Tibial artery (tissue), 4 donors: ENCODE results near the gene MLXIPL.
"Not testable (repeated sequence)": the region's sequence is repeated elsewhere in the genome, so short reads cannot be mapped to it uniquely, and the experiment has no call there.

Experiments
- DNase-seq, 2 donors: peaks; one replicate each; pipeline ENCODE4 v3.0.0-alpha.2; 2019
- H3K27ac ChIP-seq, 2 donors: fragments of 200-600 bp; sonication (generic) in 1 of 2; 1 replicate in 1 of 2; 2 replicates in 1 of 2; pipeline ENCODE4 v1.5.1; 2018 to 2019; ENCODE audit warnings: mild to moderate bottlenecking in 1 of 2
- H3K27me3 ChIP-seq, 2 donors: fragments of 200-600 bp; sonication (generic) in 1 of 2; one replicate each; pipeline versions ENCODE4 v1.5.1 to v1.6.0; 2016 to 2019
- H3K36me3 ChIP-seq, 3 donors: fragments of 200-600 bp; sonication (generic) in 2 of 3; one replicate each; pipeline ENCODE4 v1.5.1; 2016 to 2019; ENCODE audit warnings: mild to moderate bottlenecking in 2 of 3
- H3K4me1 ChIP-seq, 4 donors: fragments of 200-600 bp; sonication (generic) in 2 of 4; 1 replicate in 3 of 4; 2 replicates in 1 of 4; pipeline ENCODE4 v1.5.1; 2016 to 2019
- H3K4me3 ChIP-seq, 2 donors: fragments of 200-600 bp; sonication (generic) in 1 of 2; 1 replicate in 1 of 2; 2 replicates in 1 of 2; pipeline ENCODE4 v1.5.1; 2018 to 2019; ENCODE audit warnings: mild to moderate bottlenecking in 2 of 2
- H3K9me3 ChIP-seq, 3 donors: fragments of 200-600 bp; sonication (generic) in 1 of 3; one replicate each; pipeline ENCODE4 v1.5.1; 2016 to 2019
- intact Hi-C: fragments of 100-400 bp; cut with DNase I; formaldehyde crosslinking; loops from one replicate; pipeline ENCODE4 v1.15.0; 2023; ENCODE audit warnings: low total_unique reads
- TF ChIP-seq, protein P1 (sequence below), 2 experiments: fragments of 200-600 bp in 1 of 2; fragments of 450-650 bp in 1 of 2; IDR thresholded peaks; one replicate each; pipeline ENCODE4 v1.5.1; 2017 to 2019; ENCODE audit warnings: antibody characterized with exemption in 2 of 2, mild to moderate bottlenecking in 1 of 2, moderate library complexity in 1 of 2

MLXIPL gene

DNA sequence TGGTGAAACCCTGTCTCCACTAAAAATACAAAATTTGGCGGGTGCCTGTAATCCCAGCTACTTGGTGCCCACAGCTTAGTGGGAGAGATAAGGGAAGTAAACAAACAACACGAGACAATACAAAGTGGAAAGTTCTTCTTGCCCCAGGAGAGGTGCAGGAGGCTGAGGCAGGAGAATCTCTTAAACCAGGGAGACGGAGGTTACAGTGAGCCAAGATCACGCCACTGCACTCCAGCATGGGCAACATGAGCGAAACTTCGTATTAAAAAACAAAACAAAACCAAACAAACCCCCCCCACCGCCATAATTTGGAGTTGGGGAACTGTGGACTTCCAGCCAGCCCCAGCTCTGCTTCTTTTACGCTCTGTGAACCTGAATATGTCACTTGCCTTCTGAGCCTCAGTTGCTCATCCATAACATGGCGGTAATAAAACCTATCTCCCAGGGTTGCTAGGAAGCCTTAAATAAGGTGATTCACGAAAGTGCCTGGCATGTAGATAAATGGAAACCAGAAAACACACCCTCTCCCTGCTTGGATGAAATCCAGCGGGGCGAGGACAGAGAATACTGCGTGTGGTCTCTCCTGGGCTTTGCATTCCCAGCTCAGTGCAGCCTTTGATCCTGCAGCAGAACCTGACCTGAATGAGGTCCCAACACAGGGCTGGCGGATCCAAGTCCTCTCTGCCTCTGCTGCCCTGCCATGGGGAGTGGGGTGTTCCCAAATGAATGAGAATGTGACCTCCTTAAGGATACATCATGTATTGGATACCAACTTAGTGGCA, 10.2 kb downstream of the MLXIPL start:
- DNase-seq, result no peak
- intact Hi-C loops, result loop anchor here (5.0 kb wide), 1 partner anchor 53 kb away; the partner anchor contains the start of gene VPS37D
- Histone ChIP-seq H3K36me3 (no peaks in the 10 kb centered on the region), H3K27ac (no peak overlapping the region), H3K9me3 (no peaks in the 10 kb centered on the region), H3K27me3 (peaks cover 0 to 58% of the 10 kb centered on the region in 2 donors), H3K4me3 (no peak overlapping the region), H3K4me1 (no peaks in the 10 kb centered on the region)
- TF ChIP-seq, protein P1, sequence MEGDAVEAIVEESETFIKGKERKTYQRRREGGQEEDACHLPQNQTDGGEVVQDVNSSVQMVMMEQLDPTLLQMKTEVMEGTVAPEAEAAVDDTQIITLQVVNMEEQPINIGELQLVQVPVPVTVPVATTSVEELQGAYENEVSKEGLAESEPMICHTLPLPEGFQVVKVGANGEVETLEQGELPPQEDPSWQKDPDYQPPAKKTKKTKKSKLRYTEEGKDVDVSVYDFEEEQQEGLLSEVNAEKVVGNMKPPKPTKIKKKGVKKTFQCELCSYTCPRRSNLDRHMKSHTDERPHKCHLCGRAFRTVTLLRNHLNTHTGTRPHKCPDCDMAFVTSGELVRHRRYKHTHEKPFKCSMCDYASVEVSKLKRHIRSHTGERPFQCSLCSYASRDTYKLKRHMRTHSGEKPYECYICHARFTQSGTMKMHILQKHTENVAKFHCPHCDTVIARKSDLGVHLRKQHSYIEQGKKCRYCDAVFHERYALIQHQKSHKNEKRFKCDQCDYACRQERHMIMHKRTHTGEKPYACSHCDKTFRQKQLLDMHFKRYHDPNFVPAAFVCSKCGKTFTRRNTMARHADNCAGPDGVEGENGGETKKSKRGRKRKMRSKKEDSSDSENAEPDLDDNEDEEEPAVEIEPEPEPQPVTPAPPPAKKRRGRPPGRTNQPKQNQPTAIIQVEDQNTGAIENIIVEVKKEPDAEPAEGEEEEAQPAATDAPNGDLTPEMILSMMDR (IDR thresholded peaks at IDR 0.05), result no peak

DNA sequence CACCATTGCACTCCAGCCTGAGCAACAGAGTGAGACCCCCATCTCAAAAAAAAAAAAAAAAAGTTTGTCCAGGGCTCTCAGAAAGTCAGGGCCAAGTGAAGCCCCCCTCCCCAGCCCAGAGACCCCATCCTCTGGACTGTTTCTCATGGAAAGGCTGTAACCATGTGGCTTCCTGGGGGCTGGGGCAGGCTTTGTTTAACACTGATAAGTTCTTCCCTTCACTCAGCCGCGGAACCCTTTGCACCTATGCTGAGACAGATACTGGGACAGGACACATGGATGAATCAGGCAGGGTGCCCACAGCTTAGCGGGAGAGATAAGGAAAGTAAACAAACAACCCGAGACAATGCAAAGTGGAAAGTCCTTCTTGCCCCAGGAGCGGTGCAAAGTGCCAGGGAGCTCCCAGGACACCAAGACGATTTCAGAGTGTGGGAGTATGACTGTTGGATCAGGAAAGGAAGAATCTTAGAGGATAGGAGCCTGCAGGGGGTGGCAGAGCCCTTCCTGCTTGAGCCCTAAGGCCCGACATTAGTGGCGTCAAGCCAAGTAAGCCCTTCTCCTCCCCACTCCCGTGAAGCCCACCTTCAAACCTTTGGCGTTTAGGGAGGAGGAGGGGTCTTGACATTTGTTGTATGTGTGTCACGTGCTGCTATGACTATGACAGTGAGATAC, 11.6 kb downstream of the MLXIPL start:
- peaks cover 0 to 51% of the 10 kb centered on the region in 2 donors for H3K27me3 ChIP-seq
- no peak for DNase-seq

DNA sequence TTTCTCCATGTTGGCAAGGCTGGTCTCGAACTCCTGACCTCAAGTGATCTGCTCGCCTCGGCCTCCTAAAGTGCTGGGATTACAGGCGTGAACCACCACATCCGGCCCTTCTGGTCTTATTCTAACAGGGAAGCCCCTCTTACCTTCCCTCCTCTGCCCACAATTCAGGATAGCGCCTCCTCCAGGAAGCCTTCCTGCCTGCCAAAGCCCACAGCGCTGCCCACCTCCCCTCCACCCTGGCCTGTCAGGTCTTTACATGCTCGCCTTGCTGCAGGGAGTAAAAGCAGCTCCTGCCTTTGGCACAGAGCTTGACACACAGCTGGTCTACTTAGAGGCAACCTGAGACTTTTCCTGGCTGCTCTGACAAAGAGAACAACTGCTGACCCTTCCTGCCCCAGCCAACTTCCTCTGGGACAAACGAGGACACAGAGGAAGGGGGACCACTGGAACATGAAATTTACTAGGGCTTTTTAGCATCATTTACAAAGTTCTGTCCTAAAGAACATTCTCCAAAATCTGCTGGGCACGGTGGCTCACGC, 13.2 kb downstream of the MLXIPL start:
- H3K27ac ChIP-seq, result no peak overlapping the region

More for the DNA sequence above, 11.6 kb downstream of the MLXIPL start:
- Histone ChIP-seq H3K9me3 (no peaks in the 10 kb centered on the region), H3K27ac (no peak overlapping the region), H3K4me3 (no peak overlapping the region), H3K36me3 (no peaks in the 10 kb centered on the region), H3K4me1 (no peaks in the 10 kb centered on the region)
- intact Hi-C loops, result loop anchor here (5.0 kb wide), 1 partner anchor 55 kb away; the partner anchor contains the start of gene VPS37D
- TF ChIP-seq, protein P1 (IDR thresholded peaks at IDR 0.05), result no peak

DNA sequence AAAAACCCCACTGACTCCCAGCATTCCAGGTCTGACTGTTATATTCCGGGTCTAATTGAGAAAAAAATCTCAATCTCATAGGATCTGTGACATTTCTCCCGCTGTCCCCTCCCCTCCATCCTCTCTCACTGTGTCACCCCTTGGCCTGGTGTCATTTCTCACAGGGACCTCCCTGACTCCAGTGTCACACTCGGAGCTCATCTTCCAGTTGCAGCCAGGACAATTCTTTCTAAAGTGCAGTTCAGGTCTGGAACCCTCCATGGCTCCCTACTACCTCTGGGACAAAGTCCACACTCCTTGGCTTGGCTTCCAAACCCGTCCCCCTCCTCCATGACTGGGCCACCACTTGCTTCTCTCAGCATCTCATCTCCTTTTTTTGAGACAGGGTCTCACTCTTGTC, 14.2 kb downstream of the MLXIPL start:
- intact Hi-C loops, result loop anchor here (5.0 kb wide), 1 partner anchor 57 kb away; the partner anchor contains the start of gene VPS37D
- Histone ChIP-seq H3K27ac (no peak overlapping the region), H3K9me3 (no peaks in the 10 kb centered on the region), H3K27me3 (peaks cover 0 to 65% of the 10 kb centered on the region in 2 donors), H3K4me1 (peaks cover 0 to 7% (median 3%) of the 10 kb centered on the region in 4 donors), H3K36me3 (no peaks in the 10 kb centered on the region), H3K4me3 (no peak overlapping the region)
- DNase-seq, result no peak
- TF ChIP-seq, protein P1 (IDR thresholded peaks at IDR 0.05), result no peak

More for the DNA sequence above, 13.2 kb downstream of the MLXIPL start:
- DNase-seq, result no peak
- intact Hi-C loops, result loop anchor here (5.0 kb wide), 1 partner anchor 56 kb away; the partner anchor contains the start of gene VPS37D
- Histone ChIP-seq H3K36me3 (no peaks in the 10 kb centered on the region), H3K4me1 (peaks cover 0 to 7% (median 3%) of the 10 kb centered on the region in 4 donors), H3K27me3 (peaks cover 0 to 63% of the 10 kb centered on the region in 2 donors), H3K4me3 (no peak overlapping the region), H3K9me3 (no peaks in the 10 kb centered on the region)
- TF ChIP-seq, protein P1 (IDR thresholded peaks at IDR 0.05), result no peak

DNA sequence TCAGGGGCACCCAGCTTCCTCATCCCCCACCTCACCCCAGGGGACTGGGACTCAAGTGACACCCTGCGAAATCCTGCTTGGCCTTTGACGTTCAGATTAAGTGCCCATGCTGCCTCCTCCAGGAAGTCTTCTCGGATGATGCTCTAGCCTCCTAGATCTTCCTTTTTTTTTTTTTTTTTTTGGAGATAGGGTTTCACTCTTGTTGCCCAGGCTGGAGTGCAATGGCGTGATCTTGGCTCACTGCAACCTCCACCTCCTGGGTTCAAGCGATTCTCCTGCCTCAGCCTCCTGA, 16.7 kb downstream of the MLXIPL start:
- H3K4me1 ChIP-seq, DNase-seq, intact Hi-C loops, H3K9me3 ChIP-seq, H3K36me3 ChIP-seq, H3K4me3 ChIP-seq, H3K27ac ChIP-seq: not testable (repeated sequence)
- H3K27me3 ChIP-seq, result peaks cover 0 to 55% of the 10 kb centered on the region in 2 donors
